ENCODE results near the gene TKFC.

Gene TKFC

GRCh38 chr11:61358566-61358965, 25.5 kb downstream of the TKFC start:
- TF ChIP-seq GATA3 (IDR thresholded peaks at IDR 0.05; ENCODE audit: low read depth, low read length) = no peak
- TF ChIP-seq GATA2 (IDR thresholded peaks at IDR 0.05; ENCODE audit: low read depth, low read length) = no peak

- TF ChIP-seq GATA2 (IDR thresholded peaks at IDR 0.05; ENCODE audit: low read depth, low read length) (no peak), GATA3 (IDR thresholded peaks at IDR 0.05; ENCODE audit: low read depth, low read length) (no peak)
These were observed 26.5 kb downstream of the TKFC start for GRCh38 chr11:61359516-61359915.

GRCh38 chr11:61361237-61361740, 28.3 kb downstream of the TKFC start:
- TF ChIP-seq GATA2 (IDR thresholded peaks at IDR 0.05; ENCODE audit: low read depth, low read length) = no peak
- TF ChIP-seq GATA3 (IDR thresholded peaks at IDR 0.05; ENCODE audit: low read depth, low read length) = no peak

GRCh38 chr11:61361741-61362541, 28.9 kb downstream of the TKFC start, which contains the start of the genes CYB561A3 and TMEM138:
Gene CYB561A3 (minus strand): TSS chr11:61361882. CDS start chr11:61356713, 5,169 bp downstream.
Gene TMEM138 (plus strand): TSS chr11:61362374. CDS start chr11:61364391, 2,017 bp downstream.
- TF ChIP-seq GATA3 (IDR thresholded peaks at IDR 0.05; ENCODE audit: low read depth, low read length) = no peak
- no peak for TF ChIP-seq GATA2 (IDR thresholded peaks at IDR 0.05; ENCODE audit: low read depth, low read length)

GRCh38 chr11:61362542-61362875, 29.5 kb downstream of the TKFC start:
- no peak for TF ChIP-seq GATA2 (IDR thresholded peaks at IDR 0.05; ENCODE audit: low read depth, low read length)

- TF ChIP-seq GATA3 (IDR thresholded peaks at IDR 0.05; ENCODE audit: low read depth, low read length) (no peak), GATA2 (IDR thresholded peaks at IDR 0.05; ENCODE audit: low read depth, low read length) (no peak)
These were observed 31.1 kb downstream of the TKFC start for GRCh38 chr11:61364012-61364675.

- no peak for TF ChIP-seq GATA3 (IDR thresholded peaks at IDR 0.05; ENCODE audit: low read depth, low read length)
- no peak for TF ChIP-seq GATA2 (IDR thresholded peaks at IDR 0.05; ENCODE audit: low read depth, low read length)
These were observed 34.4 kb downstream of the TKFC start for GRCh38 chr11:61367406-61367805.

GRCh38 chr11:61368646-61369045, 35.6 kb downstream of the TKFC start:
- TF ChIP-seq GATA3 (IDR thresholded peaks at IDR 0.05; ENCODE audit: low read depth, low read length) (no peak), GATA2 (IDR thresholded peaks at IDR 0.05; ENCODE audit: low read depth, low read length) (no peak)

GRCh38 chr11:61369372-61370348, 36.6 kb downstream of the TKFC start:
- TF ChIP-seq GATA3 (IDR thresholded peaks at IDR 0.05; ENCODE audit: low read depth, low read length) (no peak), GATA2 (IDR thresholded peaks at IDR 0.05; ENCODE audit: low read depth, low read length) (no peak)

GRCh38 chr11:61370349-61371005, 37.4 kb downstream of the TKFC start:
- TF ChIP-seq GATA2 (IDR thresholded peaks at IDR 0.05; ENCODE audit: low read depth, low read length) = no peak
- TF ChIP-seq GATA3 (IDR thresholded peaks at IDR 0.05; ENCODE audit: low read depth, low read length) = no peak

- TF ChIP-seq GATA3 (IDR thresholded peaks at IDR 0.05; ENCODE audit: low read depth, low read length) = no peak
- no peak for TF ChIP-seq GATA2 (IDR thresholded peaks at IDR 0.05; ENCODE audit: low read depth, low read length)
These were observed 39.8 kb downstream of the TKFC start for GRCh38 chr11:61372659-61373420.

- TF ChIP-seq GATA3 (IDR thresholded peaks at IDR 0.05; ENCODE audit: low read depth, low read length) (no peak), GATA2 (IDR thresholded peaks at IDR 0.05; ENCODE audit: low read depth, low read length) (no peak)
These were observed 42.7 kb downstream of the TKFC start for GRCh38 chr11:61375761-61376108.

Data from SH-SY5Y (cell line).